ENCODE results near the gene PTPRG.
A peak's percentile ranks its signal among the peaks of the same experiment; 100 is the strongest.

The PTPRG gene

DNA sequence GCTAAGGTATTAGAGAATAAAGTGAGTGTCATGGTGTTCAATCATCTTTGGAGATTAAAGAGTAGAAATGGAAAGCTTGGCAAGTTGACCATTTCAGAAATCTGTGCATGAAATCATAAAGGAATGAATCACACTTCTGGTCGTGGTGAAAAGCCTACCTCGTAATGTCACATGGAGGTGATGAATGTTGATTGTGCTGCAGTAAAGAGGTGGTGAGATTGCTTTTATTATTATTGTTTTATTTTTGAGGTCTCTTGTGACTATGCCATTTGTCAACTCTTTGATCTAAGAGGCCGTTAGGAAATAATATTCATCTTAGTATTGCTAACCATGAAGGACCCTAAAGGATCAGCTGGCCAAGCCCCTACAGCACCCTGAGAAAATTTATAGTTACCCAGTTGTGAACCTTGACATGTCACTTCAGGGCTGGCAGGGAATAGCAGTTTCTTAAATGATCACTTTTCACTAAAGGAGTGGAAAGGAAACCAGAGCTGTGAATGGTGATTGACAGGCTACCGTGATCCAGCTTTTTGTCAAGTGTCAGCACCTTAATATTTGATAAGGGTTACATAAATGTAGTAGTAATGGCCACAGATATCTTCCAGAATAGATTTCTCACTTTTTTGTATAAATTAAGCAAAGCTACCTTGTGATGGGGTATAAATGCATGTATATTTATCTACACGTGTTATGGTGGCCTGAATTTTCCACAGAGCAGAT is 203.9 kb downstream of the PTPRG start:
- no peak for DNase-seq (ENCODE audit: low spot score)

DNA sequence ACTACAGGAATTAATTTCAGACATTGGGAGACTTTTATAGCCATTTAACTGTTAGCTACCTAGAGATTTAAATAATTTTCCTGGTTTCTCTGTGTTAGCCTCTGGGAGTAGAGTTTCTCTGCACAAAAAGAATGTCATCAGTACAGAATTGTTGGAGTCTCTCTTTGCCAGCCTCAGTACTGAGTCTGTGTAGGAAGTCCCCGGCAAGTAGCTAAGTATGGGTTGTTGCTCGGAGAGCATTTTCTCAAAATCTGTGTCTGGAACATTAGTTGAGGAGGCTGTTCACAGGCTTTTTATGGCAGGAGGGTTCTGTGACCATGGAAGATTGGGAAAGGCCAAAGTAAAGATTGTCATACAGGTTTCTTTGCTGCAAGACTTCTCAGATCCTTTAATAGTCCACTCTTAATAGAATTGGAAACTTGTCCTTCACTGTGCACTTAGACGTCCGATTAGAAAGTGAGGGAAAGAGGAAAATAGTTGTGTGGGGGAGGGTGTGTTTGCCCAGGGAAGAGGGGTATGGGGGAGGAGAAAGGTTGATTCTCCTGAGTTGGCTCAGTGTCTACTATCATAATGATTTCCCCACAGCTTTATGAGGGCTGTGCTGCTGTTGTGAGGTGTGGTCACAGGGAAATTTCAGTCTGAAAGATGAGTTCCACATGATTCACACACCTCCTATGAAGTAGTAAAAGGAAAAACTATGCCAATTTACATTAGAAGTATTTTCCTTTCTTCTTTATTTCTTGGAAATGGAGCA is 207.1 kb downstream of the PTPRG start:
- peak; percentile 29 for DNase-seq (ENCODE audit: low spot score)

DNA sequence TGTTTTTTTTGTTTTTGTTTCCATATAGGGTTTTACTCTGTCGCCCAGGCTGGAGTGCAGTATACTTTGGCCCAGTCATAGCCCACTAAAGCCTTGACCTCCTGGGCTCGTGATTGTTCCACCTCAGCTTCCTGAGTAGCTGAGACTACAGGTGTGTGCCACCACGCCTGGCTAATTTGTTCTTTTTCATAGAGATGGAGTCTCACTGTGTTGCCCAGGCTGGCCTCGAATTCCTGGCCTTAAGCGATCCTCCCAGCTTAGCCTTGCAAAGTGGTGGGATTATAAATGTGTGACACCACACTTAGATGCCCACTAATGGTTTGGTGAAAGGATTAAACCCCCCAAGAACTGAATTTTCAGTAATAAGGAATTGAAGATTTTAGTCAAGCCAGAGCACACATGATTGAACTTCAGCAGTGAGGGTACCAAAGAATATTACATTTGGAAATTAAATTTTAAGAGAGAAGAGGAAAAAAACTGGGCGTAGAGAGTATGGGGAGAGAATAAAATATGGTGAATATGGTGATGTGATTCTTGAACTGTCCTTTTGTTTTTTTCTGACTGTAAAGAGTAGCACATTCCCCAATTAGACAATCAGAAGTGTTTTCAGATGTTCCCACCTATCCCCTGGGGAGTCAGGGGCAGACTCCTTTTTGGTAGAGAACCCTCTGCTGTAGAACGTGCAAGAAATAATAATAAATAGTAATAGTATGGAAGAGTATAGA is 208.1 kb downstream of the PTPRG start:
- no peak for DNase-seq (ENCODE audit: low spot score)

DNA sequence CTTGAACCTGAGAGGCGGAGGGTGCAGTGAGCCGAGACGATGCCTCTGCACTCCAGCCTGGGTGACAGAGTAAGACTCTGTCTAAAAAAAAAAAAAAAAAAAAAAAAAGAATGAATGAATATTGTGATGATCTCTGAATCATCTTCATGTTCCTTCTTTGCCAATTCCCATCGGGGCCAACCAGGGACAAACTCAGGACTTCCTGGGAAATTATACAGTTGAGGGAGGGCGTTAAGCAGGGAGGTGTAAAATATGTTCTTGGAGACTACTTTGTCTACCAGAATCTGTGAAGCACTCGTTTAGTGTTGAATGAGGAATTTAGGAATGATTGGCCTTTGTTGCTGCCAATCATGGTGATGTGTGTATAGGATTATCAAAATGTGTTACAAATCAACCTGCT is 210.6 kb downstream of the PTPRG start:
- peak; percentile 19 for DNase-seq (ENCODE audit: low spot score)

DNA sequence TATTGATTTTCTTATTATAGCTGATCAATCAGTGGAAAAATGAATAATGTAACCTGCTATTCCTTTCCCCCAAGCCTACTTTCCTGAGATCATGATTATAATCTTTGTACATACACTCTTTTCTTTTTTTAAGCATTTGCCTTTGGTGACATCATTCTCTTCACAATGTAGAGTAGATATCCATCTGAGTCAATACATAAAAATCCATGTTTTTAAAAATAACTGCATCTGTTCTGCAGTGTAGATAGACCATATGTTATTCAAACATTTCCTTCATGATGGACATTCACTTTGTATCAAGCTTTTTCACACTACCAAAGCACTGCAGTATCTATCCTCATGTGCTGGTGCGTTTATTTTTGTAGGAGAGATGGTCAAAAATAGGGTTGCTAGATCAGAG is 211.1 kb downstream of the PTPRG start:
- peak; percentile 10 for DNase-seq (ENCODE audit: low spot score)

DNA sequence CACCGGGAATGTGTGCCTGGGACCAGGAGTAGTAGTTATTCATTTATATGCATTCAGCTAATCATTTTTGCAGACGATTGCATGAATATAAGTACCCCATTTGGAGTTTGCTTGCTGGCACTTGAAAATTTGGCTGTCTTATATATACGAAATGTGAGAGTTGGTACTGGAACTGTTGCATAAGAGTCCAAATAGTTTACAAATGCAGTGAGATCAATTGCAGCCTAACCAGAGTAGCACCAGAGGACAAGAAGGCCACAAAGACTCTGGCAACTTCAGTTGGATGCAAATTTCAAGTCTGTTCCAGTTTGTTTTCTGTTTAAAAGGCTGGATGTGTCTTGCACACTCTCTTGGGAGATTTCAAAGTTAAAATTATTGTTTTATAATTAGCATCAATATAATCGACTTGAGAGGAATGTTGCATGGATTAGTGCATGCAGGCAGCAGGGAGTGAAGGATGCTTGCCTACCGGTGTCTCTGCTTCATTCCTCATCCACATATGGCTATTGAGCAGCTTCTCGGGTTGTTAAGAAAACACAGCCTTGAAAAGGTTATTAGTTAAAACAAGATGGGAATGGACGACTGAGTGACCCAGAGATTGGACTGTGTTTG is 213.0 kb downstream of the PTPRG start:
- no peak for DNase-seq (ENCODE audit: low spot score)

DNA sequence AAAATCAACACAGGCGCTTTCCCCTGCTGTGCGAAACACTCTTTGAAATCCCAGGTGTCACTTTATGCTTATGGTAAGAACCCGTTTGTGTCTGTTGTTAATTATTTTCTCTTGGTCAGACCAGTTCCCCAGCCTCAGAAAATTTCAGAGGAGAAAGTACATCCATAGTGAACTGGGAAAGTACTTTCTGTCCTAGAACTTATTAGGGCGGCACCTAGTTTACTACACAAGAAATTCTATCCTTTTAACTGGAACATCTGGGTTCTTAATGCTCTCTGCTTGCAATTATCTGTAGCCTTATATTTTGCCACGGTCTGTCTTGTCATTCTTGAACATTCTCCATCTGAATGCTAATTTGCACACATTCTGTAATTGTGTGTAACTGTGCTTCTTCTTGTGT is 215.0 kb downstream of the PTPRG start:
- no peak for DNase-seq (ENCODE audit: low spot score)

DNA sequence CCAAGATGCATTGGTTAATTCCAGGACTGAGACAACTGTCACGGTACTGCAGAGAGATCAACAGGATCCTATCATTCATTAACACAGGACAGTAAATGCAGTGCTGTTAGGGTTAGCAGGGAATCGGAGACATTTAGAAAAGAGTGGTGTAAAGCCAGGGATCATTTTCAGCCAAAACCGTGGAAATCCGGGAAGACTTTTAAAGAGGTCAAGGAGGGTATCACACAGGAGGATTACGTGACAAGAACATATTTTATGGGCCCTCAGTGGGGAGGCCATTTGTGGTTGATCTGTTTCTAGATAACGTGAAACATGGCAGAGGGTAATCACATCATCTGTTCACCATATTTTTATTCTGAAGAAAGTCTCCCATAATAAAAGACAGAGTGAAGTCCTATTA is 216.1 kb downstream of the PTPRG start:
- no peak for DNase-seq (ENCODE audit: low spot score)

DNA sequence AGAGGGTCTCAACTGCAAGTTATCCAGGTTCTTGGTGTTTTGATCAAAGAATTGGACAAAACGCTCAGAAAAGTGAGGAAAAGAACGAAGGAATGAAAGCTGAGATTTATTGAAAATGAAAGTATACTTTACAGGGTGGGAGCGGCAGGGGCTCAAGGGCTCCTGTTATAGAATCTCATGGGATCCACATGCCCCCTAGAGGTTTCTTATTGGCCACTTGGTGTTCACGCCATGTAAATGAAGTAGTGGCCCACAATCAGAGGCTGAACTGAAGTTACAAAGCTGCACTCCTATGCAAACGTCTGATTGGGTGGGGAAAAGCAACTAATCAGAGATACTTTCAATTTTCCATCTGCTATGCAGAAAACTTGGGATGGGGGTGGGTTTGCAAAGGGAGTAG is 216.7 kb downstream of the PTPRG start:
- no peak for DNase-seq (ENCODE audit: low spot score)

DNA sequence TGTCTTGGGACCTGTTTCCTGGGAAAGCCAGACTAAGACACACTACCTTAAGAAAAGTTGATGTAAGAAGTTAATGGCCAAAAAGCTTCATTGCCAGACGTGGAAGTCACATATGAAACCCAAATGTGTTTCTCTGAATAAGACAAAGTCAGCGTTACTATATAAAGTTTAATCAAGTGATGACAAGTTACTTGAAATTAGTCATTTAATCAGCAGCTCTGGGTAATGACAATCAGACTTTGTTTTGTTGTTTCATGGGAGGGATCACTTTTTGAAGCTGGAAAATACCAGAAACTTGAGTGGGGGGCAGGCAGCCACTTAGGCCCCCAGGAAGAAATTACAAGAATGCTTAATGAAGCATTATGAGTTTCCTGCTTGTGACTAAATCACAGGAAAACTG is 218.6 kb downstream of the PTPRG start:
- DNase-seq (ENCODE audit: low spot score) = no peak

DNA sequence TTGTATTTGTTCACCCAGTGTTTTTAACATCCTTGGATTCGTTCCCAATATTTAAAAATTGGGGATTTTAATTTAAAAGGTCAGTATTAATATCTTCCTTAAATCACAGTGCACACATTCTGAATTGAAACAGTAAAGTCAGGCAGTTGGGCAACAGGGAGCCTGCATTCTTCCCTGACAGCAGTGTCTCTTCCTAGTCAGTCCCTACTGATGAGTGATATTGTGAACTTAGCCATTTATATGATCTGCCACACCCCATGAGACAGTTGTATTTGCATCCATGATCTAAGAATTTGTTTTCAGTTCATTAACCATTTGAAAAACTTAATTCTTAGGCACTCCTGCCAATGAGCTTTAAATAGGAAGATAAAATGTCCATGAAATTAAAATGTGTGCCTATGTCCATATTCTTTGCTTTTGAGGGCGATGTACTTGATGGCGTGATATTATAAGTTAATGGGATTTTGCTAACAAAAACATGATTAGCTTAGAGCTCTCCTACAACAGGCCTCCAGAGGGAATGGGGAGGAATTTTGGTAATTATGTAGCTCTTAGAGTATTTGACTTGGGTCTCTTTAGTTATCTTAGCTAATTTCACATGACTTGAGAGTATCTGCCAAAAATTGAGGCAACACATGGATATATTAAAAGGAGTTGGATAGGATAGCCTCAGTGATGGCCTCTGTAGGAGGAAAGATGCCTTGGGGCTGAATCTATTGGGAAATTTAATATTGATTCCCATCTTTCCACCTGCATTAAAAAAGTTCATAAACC is 219.3 kb downstream of the PTPRG start:
- DNase-seq (ENCODE audit: low spot score) = no peak

DNA sequence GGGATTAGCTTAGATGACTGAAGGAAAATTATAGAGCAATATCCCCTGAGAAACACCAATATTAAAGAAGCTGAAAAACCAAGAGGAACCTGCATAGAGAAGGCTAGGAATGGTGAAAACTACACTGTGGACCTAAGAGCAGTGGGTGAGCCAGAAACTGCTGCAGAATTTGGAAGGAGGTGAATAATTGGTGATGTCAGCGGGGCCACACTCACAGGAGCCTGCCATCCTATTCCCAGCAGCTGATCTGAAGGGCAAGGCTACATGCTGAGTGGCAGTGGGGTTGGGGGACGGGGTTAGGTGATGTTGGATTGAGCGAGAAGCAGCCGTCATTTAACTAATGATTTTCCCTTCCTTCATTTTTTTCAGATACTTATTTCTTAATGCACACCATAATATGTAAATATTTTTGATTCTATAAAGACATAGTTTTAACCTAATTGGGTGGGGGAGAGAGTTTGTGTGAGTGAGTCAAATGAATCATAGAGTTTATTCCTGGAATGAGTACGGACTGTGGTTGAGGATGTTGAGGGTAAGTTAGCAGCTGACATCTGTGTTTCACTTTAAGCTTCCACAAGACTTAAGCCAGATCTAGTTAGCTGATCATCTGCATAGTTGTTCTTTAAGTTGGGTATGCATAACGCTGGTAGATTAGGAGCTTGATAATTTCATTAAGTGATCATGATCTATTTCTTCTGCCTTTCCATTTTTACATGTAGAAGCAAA is 222.8 kb downstream of the PTPRG start:
- peak; percentile 69 for DNase-seq (ENCODE audit: low spot score)

DNA sequence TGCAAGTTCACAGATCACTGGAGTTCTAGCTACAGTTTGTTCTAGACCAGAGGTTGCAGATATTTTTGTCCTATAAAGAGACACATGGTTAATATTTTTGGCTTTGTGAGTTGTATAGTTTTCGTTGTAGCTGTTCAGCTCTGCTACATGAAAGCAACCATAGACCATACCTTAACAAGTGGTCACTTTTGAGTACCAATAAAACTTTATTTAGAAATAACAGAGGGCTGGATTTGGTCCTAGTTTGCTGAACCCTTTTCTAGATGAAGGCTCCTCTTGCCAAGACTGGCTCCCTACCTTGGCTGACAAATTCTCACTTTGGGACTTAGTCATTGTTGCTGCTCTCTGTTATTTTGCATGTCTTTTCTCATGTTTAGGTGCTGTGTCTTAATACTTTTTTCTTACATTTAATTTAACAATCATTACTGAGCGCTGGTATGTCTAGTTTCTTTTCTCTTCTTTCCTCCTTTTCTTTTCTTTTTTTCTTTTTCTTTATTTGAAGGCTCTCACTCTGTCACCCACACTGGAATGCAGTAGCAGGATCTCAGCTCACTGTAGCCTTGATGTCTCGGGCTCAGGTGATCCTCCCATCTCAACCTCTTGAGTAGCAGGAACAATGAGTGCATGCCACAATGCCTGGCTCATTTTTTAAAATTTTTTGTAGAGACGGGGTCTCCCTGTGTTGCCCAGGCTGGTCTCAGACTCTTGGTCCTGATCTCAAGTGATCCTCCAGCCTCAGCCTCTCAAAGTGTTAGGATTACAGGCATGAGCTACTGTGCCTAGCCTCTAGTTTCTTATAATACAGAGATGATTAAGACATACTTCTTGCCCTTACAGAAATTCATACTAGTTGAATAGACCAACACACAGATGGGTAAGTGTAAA is 227.5 kb downstream of the PTPRG start:
- DNase-seq (ENCODE audit: low spot score) = no peak

DNA sequence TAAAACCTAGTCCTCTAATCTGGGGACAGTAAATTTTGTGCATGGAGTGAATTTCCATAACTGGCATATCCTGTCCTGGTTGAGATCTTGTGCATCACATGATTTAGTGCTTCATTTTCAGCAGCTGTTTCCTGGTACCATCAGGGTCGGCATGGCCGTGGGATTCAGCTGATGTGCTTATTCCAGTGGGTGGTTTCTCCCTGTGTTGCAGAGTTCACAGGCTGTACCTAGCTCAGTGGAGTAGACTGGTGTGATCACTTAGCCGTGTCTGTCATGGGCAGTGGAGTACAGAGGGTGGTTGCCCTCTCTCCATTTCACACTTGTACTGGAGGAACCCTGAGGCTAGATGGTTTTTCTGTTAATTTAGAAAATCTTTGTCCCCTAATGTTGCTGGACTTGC is 228.5 kb downstream of the PTPRG start:
- no peak for DNase-seq (ENCODE audit: low spot score)

DNA sequence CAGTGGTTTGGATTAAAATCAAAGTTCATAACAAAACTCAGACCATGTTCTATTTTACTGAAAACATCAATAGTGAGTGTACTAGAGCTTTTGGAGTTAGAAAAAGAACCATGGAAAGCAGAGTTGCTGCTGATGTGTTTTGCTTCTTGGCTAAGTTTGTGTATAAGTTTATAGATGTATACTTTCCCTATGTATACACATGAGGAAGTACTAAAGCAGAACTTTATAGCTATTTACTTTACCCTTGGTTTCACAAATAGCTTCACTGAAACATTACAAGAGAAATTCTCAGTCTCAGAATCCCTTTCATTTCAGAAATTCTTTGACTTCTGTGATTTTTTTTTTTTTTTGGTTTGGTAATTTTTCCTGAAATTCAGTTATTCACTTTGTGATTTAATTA is 229.0 kb downstream of the PTPRG start:
- DNase-seq (ENCODE audit: low spot score) = no peak

DNA sequence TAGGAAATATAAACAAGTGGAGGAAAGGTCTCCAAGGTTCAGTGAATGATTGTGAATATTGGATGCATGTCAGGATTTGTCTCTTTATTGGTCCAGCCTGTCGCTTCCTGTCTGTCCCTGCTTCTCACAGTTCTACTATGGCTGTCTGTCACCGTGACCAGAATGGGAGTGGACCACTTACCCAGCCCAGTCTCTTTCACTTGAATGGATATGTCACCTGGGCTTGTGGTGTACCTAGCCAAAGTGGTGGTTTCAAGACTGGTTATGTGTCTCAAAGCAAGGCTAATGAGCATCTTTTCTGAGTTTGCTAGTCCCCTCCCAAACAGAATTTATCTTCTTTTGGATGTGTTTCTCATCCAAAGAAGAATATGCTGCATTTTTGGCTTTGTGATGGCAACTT is 231.7 kb downstream of the PTPRG start:
- no peak for DNase-seq (ENCODE audit: low spot score)

DNA sequence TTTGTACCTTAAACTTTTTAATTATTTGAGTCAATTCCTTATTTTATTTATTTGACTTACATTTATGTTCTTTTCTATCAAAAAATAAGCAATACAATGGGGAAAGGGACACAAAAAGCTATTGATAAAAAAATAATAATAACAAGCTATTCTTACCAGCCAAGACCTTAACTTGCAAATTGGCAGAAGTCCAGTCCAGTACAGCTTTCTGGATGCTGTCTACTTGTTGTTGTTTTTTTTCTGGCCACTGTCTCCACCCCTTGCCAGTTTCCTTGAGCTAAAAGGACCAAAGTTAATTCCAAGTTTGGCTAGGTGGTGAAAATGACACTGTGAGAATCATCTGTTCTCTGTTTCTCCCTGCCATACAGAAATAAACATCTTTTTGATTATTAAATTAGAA is 232.2 kb downstream of the PTPRG start:
- no peak for DNase-seq (ENCODE audit: low spot score)

DNA sequence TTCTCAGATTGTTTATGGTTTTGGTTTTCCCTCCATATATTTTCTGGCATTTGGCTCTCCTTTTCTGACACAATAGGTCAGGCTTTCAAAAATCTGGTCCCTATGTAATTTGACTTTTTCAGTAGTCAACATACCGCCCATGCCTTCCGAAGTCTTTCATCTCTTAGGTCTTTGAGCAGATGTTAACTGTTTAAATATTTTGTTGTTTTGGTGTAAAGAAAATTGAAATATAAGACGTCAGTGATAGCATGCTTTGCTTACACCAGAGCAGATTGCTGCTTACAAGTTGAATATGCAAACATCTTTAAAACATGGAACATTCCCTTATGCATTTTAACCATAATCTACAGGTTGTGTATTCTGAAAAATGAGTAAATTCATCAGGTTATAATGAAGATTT is 233.0 kb downstream of the PTPRG start:
- no peak for DNase-seq (ENCODE audit: low spot score)

DNA sequence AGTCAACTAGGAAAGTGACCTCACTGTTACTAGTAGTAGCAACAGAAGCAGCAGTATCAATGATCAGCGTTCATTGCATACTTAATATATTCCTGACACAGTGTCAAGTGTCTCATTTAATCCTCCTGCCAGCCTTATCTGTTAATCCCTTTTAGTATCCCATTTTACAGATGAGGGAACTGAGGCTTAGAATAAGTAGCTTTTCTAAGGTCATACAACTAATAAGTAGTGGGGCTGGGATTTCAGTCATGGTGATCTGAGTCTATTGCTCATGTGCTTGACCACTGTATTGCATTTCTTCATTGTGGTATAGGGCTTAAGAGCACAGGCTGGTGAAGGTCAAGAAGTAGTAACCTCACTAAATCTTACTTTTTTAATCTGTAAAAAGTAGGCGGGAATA is 233.6 kb downstream of the PTPRG start:
- no peak for DNase-seq (ENCODE audit: low spot score)

DNA sequence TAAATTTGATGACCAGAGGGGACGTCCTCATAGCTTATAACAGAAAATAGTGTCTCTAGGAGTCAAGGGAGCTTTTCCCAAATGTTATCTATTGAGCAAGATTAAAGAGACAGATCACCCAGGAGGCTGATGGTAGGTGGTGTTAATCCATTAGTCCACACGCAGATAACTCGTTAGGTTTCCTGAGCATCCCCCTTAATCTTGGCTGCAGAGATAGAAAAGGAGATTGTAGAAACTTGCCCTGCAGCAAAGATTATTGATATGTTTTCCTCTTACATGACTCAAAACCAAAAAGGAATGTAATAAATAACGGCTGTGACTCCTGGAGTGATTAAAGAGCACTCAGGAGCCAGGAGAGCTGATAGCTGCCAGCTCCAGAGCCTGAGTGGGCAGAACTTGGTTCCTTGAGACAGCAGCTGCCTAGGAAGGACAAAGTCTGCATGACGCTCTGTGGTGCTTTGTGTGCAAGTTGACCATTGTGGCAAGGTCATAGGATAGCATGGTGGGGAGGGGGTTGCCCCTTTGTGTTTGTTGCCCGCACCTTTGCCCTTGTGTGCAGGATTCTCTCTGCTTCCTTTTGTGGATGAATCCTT is 234.8 kb downstream of the PTPRG start:
- DNase-seq (ENCODE audit: low spot score) = no peak
